GM18907 (cell line): ENCODE results near the gene ARHGAP27.

Source experiments
- ATAC-seq: cut with Tn5 transposase; IDR thresholded peaks from one replicate; pipeline ENCODE4 v1.9.1; 2021; ENCODE audit warnings: mild to moderate bottlenecking, moderate library complexity; ENCODE audit not compliant: unreplicated experiment

Gene ARHGAP27

DNA sequence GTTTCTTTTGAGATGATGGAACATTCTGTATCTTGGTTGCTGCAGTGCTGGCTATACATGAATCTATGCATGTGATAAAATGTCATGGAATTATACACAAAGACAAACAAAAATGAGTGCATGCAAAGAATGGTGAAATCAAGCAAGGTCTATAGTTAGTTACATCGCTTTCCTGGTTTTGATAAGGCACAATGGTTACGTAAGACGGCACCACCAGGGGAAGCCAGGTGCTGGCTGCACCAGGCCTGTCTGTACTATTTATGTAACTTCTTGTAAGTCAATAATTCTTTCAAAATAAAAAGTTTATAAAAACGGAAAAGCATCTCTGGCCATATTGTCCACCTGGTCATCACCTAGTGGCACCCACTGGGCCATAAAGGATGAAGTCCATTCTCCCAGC, 46.5 kb downstream of the ARHGAP27 start:
- no peak for ATAC-seq

DNA sequence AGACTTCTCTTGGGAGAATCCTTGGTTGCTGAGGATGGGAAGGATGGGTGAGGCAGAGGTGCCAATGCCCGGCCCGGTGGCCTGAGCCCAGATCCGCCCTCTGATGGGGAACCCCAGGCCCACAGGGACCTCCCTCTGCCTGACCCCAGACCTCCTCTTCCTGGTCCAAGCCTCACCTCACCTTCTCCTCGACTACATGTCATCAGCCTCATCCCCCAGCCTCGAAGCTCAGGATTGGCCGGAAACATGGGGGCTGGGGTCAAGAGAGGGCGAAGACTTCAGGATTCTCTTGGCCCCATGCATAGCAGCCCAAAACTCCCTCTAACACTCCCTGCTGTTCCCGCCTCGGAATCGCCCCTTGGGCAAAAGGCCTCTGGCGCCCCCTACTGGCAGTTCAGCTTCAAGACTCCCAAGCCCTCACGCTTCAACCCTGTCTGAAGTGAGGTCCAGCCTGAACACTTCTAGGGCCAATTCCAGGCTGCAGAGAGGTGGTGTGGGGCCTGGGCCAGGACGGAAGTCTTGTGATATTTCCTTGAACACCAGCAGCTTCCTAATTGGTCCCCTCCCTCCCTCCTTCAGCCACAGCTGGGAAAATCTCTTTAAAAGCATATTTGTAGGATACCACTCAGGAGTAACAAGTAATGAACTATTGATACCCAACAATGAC, 47.2 kb downstream of the ARHGAP27 start:
- peak; percentile 52 for ATAC-seq

DNA sequence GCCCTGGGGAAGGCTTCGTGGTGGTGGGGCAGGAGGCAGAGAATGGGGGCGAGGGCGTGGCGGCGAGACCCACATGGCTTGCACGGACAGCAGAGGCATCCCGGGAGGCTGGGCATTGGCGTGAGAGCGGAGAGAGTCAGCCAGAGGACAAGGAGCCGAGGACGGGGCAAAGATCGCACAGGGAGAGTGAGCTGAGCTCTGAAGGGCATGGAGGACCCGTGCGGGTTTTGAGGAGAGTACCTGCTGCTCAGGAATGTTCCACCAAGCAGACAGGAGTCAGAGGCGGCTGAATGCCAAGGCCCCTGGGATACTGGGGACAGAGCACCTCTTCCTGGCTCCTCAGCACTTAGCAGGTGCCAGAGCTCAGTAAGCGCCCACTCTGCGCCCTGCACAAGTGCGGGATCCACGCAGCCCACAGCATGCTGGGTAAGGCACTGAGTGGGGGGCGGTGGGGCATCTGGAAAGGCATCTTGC, 47.8 kb downstream of the ARHGAP27 start:
- no peak for ATAC-seq

DNA sequence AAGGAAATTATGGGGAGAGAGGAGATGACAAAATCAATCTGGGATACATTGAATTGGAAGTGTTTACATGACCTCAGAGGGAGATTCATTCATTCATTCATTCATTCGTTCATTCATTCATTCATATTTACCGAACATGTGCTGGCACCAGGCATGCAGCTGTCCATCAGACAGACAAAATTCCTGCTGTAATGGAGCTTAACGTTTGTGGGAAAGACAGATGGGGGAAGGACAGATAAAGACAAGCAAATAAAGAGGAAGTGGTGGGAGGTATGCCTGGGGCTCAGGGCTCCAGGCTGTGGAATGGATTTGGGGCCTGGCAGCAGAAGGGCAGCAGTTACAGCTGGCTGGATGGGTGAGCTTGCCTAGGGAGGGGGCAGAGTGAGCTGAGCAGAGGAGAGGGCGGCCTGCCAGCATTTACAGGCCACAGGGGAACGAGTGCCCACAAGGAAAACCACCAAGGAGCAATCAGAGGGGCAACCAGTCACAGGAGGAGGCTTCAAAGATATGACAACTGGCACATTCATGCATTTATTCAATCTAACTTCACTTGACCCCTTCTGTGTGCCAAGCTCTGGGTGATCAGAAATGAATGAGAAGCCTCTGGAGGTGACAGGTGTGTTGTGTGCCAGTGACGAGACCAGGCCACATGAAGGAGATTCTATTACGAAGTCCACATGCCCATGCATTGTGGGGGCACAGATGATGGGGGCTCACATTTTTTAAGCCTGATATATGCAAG, 48.5 kb downstream of the ARHGAP27 start:
- no peak for ATAC-seq

DNA sequence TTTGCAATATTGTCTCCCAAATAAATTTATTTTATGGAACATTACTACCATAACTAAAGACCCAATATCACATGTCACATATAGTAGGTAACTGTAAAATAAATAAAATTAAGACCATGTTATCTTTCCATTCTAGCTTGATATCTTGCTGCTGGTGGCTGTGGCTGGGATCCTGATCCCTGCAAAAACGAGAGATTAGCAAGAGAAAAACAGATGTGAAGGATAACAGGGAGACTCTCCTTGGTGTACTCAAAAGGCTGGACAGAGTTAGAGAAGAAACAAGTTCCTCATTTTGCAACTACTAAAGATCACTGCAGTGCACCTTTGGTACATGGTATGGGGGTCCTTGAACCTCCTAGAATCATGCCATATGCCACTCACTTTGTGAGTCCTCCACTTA, 49.7 kb downstream of the ARHGAP27 start:
- ATAC-seq: no peak

DNA sequence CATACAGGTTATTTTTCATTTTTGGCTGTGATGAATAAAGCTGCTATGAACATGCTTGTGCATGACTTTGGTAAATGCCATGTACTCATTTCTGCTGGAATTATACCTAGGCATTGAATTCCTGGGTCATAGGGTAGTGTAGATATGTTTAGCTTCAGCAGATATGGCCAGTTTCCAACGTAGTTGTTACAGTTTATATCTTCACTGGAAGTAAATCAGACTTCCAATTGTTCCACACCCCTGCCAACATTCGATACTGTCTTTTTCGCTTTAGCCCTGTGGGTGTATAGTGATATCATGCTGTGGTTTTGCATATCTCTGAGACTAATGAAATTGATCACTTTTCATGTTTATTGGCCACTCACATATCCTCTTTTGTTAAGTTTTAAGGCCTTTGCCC, 50.4 kb downstream of the ARHGAP27 start:
- no peak for ATAC-seq

DNA sequence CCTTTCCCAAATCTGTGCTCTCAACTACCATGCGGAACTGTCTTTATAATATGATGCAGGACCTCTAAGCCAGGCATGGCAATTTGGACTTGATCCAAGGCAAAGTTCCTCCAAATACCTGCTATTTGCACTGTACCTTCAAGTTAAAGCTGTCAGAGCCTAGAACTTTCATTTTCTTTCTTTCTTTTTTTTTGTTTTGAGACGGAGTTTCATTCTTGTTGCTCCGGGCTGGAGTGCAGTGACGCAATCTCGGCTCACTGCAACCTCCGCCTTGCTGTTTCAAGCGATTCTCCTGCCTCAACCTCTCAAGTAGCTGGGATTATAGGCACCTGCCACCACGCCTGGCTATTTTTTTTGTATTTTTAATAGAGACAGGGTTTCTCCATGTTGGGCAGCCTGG, 51.7 kb downstream of the ARHGAP27 start:
- ATAC-seq: no peak

DNA sequence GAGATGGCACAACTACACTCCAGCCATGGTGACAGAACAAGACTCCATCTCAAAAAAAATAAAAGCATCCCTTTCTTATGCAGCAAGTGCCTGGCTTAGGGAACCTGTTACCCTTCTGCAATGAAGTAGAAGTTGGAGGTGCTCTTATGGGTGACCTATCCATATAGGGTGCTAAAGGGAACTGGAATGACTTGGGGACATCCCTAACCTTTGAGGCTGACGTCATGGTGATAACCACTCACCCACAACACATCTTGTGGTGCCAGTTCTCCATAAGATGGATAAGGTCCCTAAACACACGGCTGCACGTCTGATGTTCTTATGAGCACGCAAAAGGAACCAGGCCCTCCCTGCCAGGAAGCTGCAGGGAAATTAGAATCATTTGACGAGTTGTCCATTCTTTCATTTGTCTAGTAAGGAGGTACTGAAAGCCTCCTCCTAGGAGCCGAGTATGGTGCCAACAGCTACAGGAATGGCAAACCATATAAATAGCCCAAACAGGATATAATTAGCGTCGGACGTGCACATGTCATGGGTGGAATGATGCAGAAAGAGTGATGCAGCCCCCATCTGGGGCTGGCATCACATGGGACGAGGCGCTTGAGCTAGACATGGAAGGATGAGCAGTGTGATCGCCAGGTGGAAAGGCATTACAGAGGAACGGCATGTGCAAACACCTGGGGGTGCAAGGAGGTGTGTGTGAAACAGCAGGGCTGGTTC, 52.5 kb downstream of the ARHGAP27 start:
- ATAC-seq: no peak

DNA sequence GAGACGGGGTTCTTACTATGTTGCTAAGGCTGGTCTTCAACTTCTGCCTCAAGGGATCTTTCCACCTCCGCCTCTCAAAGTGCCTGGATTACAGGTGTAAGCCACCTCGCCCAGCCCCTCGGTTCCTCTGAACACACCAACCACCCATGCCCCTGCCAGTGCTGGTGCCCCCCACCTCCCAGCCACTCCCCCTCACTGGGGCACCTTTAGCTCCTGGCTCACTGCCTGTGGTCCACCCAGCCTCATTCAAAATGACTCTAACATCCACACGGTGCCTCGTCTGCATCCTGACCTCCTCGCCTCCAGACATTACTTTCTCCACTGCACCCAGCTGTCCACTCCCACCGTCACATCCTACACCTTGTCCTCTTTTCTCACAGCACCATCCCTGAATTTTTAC, 55.3 kb downstream of the ARHGAP27 start:
- ATAC-seq: no peak

DNA sequence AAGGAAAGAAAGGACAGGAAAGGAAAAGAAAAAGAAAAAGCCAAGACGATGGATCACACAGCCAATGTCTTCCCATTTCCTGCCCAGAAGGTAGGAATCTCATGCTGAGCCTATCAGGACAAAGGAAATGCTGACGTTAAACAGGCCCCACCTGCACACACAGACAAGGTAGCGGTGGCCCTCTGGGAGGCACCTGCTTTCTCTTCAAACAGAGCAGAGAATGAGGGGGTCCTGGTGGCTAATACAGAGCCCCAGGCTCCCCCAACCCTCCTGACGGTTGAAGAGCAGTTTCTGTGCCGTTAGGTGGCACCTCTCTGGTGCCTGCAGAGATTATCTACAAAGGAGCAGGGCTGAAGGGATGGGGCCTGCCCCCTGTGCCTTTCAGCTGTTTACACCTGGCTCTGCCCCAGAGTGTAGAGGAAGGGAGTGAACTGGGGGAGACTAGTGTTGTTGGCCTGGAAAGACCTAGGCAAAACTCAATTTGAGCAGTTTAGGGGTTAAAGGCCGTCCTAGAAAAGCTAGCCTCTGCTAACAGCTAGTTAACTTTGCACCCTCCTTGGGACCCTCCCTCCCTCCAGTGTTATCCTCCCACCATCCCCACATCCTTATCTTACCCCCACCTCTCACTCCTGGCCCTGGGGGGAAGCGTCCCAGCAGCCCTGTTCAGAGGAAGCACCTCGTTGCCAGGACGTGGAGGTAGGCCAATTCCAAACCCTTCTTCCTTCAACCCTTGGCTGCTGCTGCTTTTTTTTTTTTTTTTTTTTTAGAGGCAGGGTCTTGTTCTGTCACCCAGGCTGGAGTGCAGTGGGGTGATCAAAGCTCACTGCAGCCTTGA, 56.3 kb downstream of the ARHGAP27 start:
- no peak for ATAC-seq

DNA sequence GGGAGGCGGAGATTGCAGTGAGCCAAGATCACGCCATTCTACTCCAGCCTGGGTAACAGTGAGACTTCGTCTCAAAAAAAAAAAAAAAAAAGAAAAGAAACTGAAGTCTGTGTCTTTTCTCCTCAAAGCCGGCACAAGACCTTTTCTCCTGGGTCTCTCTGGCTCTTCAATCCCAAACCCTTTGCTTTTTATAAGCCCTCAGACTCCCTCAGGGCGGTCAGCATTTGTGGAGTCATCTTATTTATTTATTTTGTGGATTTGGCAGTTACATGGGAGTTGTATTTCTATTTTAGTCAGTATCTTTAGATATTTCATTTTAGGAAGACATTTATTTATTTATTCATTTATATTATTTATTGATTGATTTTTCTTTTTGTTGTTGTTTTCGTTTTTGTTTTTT, 58.2 kb downstream of the ARHGAP27 start:
- ATAC-seq: no peak

DNA sequence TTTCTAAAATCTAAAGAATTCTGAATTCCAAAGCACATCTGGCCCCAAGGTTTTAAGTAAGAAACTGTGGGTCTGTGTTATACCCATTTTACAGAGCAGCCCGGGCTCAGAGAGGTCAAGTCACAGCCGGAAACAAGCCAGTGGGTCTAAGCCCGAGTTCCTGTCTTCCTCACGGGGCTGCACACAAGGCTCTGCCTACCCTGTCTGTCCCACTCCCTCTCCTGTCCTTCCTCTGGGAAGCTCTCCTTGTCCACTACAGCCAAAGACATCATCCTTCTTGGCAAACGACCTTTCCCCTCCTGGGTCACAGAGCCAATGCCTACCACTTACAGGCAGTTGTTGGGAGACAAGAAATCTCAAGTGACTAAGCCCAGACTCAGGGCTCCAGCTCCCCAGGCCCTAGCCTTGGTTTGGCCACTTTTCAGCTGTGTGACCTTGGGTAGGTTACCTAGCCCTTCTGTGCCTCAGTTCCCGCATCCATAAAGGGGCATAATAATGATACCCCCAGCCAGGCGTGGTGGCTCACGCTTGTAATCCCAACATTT, 60.3 kb downstream of the ARHGAP27 start:
- ATAC-seq: no peak

DNA sequence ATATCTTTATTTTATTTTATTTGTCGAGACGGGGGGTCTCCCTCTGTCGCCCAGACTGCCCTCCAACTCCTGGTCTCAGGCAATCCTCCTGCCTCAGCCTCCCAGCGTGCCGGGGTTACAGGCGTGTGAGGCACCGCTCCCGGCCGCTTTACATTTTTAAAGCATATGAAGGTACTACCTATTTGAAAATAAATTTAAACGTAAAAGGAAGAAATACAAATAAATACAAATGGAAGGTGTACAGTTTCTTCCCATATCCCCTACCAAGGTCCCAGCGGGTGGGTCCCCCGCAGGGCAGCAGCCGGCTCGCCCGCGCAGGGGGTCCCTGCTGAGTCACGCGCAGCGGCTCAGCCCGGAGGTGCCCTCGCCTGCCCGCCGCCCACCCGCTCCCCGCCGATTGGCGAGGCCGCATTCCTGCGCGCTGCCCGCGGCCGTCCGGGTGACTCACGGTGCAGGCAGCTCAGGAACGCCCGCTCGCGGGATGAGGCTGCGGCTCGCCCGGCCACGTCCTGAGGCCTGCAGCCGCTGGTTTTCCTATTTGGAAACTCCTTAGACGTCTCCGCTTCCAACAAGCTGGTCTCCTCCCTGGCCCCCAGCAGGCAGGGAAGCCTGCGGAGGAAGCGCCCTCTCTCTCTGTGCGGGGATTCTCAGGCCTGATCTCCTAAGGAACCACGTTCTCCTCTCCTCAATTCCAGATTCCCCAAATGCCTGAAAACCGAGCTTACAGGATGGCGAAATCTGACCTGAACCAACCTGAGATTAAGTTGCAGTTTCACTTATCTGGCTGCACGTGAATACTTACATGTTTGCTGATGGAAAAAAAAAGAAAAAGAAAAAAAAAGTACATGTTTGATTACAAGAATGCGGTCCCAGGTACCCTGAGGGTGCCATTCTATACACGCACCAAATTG, 61.0 kb downstream of the ARHGAP27 start:
- no peak for ATAC-seq

DNA sequence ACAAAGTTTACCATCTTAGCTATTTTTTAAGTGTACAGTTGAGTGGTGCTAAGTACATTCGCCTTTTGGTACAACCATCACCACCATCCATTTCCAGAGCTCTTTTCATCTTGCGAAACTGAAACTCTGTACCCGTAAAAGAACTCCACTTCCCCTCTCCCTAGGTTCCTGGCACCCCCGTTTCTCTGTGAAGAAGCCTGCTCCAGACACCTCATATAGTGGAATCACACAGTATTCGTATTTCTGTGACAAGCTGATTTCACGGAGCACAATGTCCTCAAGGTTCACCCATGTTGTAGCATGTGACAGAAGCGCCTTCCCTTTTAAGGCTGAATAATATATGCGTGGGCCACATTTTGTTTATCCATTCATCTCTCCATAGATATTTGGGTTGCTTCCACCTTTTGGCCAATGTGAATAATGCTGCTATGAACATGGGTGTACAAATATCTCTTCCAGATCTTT, 61.7 kb downstream of the ARHGAP27 start:
- ATAC-seq: no peak

DNA sequence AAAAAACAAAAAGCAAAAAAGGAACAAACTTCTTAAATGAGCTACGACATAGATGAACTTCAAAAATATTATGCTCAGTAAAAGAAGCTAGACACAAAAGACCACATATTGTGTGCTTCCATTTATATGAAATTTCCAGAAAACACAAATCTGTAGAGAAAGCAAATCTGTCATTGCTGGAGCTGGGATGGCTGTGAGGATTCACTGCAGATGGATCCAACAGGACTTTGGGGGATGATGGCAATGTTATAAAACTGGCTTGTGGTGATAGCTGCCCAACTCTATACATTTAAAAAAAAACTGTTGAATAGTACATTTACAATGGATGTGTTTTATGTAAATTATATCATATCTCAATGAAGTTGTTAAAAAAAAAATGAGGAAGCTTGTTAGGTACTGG, 63.2 kb downstream of the ARHGAP27 start:
- ATAC-seq: no peak

DNA sequence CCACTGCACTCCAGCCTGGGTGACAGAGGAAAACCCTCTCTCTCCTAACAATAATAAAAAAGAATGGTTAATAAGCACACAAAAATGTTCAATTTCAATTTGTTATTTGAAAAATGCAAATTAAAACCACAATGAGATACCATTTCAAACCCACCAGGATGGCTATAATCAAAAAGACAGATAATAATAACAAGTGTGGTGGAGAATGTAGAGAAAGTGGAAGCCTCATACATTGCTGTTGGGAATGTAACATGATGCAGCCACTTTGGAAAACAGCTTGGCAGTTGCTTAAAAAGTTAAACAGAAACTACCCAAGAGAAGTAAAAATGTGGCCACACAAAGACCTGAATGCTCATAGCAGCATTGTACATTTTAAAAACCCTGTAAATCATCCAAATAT, 64.0 kb downstream of the ARHGAP27 start:
- ATAC-seq: no peak

DNA sequence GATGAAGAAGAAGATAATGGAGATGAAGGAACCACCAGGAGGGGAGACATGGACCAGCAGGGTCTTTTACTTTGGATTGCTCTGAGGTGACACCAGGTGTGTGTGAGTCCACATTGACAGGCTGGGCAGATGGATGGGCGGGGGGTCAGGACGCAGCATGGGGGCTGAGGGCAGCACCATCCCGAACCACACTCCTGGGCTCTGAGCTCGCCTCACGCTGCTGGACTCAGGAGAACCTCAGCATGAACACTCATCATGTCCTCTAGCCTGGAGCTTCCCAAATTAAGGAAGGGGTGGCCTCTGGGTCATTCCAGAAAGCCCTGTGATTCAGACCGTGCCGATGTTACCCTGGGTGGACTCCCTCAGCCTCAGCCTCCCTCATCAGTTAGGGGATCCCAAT, 65.5 kb downstream of the ARHGAP27 start:
- ATAC-seq: no peak

DNA sequence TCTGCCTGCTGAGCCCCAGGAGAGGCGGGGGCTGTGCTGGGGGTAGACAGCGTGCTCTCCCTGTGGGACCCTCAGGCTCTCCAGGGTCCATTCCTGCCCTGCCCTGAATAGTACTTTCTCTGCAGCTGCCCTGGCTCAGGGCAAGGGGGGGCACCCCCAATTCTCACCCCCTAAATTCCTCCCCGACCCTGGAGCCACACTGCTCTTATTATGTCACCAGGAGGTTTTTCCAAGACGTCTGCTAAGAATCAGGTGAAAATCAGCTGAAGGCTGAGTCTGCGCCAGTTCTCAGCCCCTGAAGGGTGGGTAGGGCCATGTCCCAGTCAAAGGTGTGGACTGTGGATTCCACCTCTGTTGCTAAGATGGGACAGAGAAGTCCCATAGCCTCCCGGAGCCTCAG, 66.0 kb downstream of the ARHGAP27 start:
- ATAC-seq: no peak

DNA sequence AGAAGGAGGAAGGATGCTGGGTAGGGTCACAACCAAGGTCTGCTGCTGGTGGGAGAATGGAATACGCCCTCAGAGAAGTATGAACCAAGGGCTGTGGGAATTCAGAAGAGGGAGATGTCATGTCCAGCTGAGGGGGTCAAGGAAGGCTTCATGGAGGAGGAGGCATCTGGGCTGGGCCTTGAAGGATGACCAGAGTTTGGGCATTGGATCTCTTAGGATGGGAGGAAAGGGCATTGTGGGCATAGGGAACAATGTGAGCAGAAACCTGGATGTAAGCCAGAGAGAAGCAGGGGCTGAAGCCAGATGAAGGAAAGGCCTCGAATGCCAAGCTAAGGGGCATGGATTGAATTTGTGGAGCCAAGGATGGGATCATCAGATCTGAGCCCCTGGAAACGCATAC, 66.6 kb downstream of the ARHGAP27 start:
- ATAC-seq: no peak
